GM18858 (cell line): ENCODE results near the gene NHSL1.
A peak's percentile ranks its signal among the peaks of the same experiment; 100 is the strongest.
"Not testable (repeated sequence)": the region's sequence is repeated elsewhere in the genome, so short reads cannot be mapped to it uniquely, and the experiment has no call there.

Experiments
- ATAC-seq: cut with Tn5 transposase; IDR thresholded peaks from one replicate; pipeline ENCODE4 v1.9.1; 2021; ENCODE audit not compliant: unreplicated experiment

NHSL1 gene

DNA sequence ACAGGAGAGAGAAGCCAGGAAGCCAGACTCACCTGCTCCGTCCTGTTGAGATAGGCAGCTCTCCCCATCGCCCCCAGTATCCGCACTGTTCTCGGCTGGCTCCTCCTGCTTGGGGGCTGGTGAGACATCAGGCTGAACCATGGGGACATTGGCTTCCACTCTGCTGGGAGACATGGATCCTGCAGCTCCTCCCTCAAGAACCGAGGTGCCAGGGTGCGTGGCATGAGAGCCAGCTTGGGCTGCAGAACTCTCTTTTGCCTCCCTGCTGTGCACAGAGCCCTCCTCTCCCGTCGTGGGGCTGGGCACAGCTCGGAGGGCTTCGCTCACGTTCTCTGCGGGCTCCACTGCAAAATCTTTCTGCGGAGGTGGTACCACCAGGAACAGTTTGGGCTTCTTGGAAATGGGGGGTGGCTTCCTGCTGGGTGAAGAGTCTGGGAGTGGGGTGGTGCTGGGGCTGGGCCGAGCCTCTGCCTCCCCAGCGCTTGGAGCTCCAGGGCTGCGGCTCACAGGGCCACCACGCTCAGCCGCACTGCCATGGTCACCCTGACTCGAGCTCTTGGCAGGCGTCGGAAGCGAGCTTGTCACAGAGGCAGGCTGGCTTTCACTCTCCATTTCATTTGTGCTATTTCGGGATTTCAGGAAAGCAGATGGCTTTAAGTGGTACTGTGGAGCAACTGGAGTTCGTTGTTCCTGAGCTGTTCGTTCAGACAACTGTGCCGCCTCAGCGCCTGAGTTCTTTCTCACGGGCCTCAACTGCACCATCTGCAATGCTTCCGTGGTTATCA, 68.7 kb downstream of the NHSL1 start:
- no peak for ATAC-seq

GRCh38 chr6:138429761-138430160, 69.5 kb downstream of the NHSL1 start:
- no peak for ATAC-seq

DNA sequence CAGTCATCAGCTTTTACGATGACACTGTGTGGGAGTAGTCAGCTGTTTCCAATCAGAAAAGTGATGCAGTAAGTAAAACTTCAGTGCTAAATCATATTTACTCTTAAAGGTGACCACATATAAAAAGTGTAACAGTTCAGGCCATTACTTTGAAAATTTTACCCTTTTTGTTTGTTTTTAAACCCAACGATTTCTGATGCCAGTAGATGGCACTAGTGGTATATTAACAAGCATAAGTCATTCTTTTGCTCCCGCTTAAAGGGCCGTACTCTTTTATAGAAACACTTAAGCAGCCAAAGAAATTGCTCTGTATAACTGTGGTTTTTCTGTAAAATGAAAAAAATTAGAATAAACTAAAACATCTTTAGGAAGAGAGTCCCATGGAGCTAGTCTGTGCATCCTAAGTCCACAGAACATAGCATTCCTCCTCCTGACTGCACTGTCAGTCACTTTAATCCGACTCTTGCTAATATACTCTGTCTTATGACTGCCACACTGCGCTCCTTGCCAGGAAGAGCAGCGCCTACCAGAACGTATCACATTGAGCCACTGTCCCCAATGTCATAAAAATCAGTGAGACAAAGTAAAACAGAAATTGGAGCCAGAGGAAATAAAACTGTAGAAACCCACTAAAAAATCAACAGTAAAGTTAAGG, 70.2 kb downstream of the NHSL1 start:
- no peak for ATAC-seq

GRCh38 chr6:138427701-138428100, 71.6 kb downstream of the NHSL1 start:
- no peak for ATAC-seq

DNA sequence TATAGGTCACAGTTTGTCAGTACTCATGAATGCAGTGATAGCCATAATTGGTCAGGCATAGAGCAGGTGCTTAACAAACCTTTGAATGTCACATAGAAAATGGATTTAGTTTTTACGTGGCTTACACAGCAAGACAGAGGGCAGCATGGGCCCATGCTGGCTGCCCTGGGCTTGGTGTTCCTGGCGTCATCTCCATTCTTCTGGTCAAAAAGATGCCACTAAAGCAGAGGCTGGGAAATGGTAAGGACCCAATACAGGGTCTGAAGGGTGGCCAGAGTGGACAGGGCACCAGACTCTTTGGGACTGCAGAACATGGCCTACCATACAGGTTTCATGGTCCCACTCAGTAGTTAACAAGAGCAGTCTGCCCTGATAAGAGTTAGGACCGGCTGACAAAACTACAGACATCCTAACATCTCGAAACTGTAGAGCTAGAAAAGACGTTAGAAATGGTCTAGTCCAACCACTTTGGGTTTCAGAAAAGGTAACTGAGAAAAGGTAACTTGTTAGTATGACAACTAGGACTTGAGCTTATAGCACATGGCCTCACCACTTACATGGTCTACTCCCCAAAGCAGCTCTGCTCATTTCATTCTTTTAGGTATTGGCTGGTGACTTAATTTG, 72.7 kb downstream of the NHSL1 start:
- ATAC-seq, result no peak

DNA sequence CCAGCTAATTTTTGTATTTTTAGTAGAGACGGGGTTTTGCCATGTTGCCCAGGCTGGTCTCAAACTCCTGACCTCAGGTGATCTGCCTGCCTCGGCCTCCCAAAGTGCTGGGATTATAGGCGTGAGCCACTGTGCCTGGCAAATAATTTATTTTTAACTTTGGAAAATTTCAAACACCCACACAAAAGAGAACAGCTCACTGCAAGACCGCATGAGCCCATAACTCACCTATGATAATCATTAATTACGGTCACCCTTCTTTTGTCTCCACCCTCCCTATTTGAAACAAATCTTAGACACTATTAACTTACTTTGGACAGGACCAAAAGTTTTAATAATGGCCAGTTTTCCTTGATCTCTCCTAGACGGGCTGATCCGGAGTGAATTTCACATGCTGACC, 74.0 kb downstream of the NHSL1 start:
- not testable (repeated sequence) for ATAC-seq

DNA sequence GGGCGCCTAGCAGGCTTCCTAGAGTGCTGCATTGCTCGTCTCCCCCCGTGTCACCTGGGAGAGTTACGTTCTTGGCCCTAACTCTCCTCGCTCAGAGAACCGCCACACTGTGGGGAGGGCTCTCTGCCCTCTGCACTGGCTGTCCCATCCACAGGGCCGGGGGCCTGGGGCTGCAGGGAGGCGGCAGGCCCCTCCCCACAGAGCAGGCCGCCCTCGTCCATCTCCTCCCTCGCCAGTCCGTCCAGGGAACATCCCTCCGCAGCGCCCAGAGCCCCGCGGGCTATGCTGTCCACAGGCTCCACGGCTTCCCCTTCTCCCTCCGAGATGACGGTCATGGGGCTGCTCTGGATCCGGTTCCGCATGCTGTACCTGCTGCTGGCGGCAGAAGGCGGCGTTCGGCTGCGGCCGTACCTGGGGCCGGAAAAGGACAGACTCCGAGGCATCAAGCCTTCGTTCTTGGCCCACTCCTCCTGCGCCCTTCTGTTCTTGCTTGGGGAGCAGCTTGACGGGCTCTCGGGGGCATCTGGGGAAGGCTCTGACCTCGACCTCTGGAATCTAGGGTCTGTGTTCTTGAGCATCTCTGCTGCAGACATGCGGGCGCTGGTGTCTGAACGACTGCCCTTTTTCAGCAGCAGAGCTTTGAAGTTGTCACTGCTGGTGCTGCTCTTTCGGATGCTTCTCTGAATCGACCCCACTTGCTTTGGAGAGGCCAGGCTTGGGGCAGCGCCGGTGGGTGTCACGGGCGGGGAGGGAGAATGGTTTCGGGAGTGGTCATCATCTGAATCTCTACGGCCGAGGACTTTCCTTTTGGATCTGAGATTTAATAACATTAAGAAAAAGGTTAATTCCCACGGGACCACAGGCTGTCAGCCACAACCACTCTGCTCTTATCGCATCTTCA, 75.0 kb downstream of the NHSL1 start:
- ATAC-seq, result no peak

DNA sequence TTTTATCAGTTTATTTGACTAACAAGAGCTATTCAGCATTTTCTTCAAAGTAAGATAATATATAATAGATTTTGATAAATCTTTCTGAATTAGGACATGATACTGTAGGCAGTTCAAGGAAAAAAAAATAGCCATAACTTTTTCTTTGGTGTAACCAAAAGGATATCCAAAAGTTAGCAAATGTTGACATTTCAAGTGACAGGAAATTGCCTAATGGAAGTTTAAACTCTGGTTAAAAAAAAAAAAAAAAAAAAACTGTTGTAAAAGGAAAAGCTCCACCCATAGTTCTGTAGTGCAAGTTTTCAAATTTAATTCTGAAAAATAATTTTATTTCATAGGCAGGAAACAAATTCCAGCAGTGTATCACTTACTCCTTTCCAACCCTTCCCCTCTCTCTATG, 76.4 kb downstream of the NHSL1 start:
- ATAC-seq, result no peak

GRCh38 chr6:138421608-138422007, 77.7 kb downstream of the NHSL1 start:
- ATAC-seq, result no peak

- no peak for ATAC-seq
These were observed 78.2 kb downstream of the NHSL1 start for GRCh38 chr6:138421089-138421488.

DNA sequence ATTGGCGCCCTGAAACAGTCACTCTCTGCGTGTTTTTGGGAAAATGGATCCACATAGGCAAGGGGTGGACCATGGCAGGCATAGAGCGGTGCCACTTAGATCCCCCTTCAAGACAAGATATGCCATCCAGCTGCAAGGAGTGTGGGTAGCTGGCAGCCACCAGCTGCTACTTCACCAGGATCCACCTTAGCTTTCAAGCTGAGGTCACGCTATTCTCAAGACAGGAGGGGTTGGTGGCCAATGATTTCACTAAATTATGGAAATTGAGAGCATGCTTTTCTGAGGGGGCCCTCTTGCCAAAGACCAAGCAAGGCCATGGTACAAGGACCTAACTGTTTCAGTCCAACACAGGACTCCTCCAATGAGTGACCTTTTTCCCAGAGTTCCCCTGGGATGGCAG, 78.9 kb downstream of the NHSL1 start:
- ATAC-seq, result no peak

DNA sequence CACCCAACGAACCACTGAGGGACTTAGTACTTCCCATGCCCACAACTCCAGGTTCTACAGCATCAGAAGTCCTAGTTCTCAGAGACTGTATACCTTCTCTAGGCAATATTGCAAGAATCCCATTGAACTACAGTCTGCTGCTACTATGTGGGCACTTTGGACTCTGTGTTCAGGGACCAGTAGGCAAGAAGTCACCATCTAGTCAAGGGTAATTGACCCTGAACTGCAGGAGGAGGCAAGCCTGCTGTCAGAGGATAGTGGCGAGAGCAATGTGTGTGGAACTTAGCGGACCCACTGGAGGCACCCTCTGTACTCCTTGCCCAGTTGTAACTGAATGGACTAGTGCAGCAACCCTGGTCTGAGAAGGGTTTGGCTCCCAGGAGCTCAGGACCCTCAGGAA, 79.5 kb downstream of the NHSL1 start:
- no peak for ATAC-seq

- no peak for ATAC-seq
These were observed 81.1 kb downstream of the NHSL1 start for GRCh38 chr6:138418118-138418742.

DNA sequence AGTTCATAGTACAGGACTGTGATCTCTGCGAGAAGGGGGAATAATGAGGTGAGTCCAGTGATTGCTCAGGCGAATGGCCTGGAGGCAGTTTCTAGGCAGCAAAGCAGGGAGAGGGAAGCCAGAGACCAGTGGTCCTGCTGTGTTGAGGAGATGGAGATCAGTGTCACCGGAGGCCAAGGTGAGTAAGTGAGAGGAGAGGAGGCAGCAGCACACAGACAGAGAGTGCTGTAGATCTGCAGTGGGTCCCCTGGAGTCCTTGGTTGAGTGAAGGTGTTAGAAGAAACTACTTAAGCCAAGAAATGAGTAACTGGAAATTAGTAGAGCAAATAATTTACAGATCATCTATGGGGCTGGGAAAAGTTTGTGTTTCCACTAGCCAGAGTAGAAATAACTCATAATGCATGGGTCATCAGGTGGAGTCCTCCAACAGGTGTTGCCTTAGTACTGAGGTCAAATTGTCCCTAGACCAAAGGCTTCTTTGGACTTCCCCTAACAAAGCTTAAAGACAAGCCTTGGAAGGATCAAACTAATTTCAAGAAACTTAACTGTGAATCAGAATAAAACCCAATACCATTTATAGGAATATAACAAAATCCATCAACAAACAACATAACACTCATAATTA, 81.7 kb downstream of the NHSL1 start:
- no peak for ATAC-seq

GRCh38 chr6:138416206-138416605, 83.1 kb downstream of the NHSL1 start:
- no peak for ATAC-seq

DNA sequence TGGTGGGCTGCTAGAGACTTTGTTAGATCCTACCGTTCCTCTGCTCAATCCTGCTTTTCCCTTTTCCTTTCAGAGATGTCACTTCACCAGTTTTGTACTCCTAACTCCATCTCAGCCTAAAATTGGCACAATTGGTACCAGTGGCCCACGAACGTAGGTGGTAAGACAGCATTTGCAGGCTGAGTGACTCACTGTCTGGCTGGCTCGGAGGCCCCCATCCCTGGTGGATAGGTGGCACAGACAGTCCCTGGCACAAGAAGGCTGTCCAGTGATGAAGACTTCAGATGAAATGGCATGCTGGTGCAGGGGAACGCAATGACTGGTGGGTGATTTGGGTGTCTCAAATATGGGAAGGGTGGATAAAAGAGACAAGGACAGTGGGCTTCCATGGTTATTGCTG, 84.2 kb downstream of the NHSL1 start:
- no peak for ATAC-seq

DNA sequence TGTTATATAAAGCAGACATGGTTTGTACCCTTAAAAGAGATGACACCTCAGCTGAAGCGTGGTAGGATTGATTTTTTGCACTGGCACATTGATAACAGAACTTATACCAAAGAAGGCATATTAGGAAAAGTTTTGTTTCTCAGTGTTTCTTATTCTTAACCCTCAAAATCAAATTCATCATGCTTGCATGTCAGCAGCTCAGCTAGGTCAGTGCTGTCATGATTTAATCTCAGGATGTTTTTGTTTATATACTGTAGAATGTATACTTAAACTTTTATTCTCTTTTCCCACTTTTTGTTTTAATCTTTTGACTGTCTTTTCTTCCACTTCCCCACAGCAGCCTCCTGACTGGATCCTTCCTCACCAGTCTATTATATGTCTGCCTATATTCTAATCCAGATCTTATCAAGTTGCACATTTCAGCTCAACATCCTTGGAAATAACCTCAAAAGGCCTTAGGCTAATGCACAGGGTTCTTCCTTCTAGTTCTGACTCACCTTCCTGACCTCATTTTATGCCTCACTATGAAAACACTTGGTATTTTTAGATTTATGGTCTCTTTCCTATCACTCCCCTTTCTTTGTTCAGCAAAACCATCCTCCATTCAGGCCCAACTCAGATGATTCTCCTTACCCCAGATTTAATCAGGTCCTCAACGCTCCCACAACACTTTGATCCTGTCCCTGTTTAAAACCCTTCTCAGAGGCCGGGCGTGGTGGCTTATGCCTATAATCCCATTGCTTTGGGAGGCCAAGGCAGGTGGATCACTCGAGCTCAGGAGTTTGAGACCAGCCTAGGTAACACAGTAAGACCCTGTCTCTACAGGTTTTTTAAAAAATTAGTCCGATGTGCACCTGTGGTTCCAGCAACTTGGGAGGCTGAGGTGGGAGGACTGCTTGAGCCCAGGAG, 88.1 kb downstream of the NHSL1 start:
- peak; percentile 74 for ATAC-seq

DNA sequence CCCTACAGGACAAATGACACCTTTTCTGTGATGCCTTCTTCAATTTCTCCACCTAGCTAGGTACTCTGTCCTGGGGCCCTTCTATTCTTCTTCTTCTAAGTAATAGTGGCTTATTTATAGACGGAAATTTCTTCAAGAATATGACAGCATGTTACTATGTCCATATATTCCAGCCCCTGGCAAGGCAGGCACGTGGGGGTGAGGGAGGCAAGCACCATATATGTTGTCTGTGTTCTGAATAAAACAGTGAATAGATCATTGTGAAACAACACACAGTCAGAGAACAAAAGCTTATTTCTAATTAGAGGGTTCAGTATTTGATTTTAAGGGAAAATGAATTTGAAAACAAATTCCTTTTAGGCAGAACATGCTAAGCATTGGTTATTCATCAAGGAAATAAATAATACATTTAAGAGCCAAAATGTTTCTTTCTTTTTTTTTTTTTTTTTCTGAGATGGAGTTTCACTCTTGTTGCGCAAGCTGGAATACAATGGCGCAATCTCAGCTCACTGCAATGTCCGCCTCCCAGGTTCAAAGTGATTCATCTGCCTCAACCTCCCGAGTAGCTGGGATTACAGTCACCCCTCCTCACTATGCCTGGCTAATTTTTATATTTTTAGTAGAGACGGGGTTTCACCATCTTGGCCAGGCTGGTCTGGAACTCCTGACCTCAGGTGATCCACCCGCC, 89.1 kb downstream of the NHSL1 start:
- no peak for ATAC-seq

- no peak for ATAC-seq
These were observed 92.9 kb downstream of the NHSL1 start for GRCh38 chr6:138406443-138406842.
